ENCODE measurements around the gene ADGRA3. TPM values are rescaled to one million over a fixed set of nuclear protein-coding genes. Genes with fewer than 3 reads are reported as not detected.
"Not testable (repeated sequence)": the region's sequence is repeated elsewhere in the genome, so short reads cannot be mapped to it uniquely, and the experiment has no call there.

The ADGRA3 gene
- total RNA-seq, 2 experiments from 2014 or later = not detected

DNA sequence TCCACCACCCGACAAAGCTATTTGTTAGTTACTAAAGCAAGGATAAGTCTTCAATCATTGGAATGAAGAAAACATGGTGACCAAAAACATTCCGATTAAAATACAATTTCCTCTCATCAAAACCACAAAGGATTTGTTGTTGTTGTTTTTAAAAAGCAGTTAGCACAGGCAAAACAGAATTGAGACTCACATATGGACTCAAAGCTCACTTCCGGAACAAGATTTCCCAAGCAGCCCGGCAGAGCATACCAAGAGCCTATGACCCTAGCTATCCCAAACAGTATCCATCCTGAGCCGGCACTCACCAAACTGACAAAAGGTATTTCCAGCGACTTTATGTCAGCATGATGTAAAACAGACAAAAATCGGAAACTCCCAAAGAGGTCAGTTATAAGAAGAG lies 39.9 kb downstream of the ADGRA3 start:
- TF ChIP-seq EZH2phosphoT487 (IDR thresholded peaks at IDR 0.05; ENCODE audit: borderline replicate concordance, low read depth, low read length) = no peak
- TF ChIP-seq CTCF (conservative IDR thresholded peaks at IDR 0.05; ENCODE audit: low read length) = no peak
- ChIA-PET POLR2A (interaction anchor here (0.7 kb wide), 1 partner anchor 954 kb away, joined by 4 read pairs; no protein-coding TSS in a partner anchor), CTCF (ENCODE audit: unreplicated experiment) (no interaction called here)
- Histone ChIP-seq H3K36me3 (ENCODE audit: insufficient read depth, low read length) (no peaks in the 10 kb centered on the region), H3K4me2 (ENCODE audit: low read length) (no peak overlapping the region), H3K79me2 (ENCODE audit: insufficient read depth, low read depth, low read length) (no peaks in the 10 kb centered on the region), H3K9me2 (ENCODE audit: insufficient read depth, low read length) (no peaks in the 10 kb centered on the region), H3K9me3 (ENCODE audit: low read length) (no peaks in the 10 kb centered on the region), H3K4me1 (ENCODE audit: insufficient read depth, low read length, poor library complexity, severe bottlenecking) (no peaks in the 10 kb centered on the region), H4K20me1 (ENCODE audit: insufficient read depth, low read length) (no peaks in the 10 kb centered on the region), H3K27ac (ENCODE audit: low read depth, low read length, poor library complexity, severe bottlenecking) (no peak overlapping the region), H2AFZ (ENCODE audit: low read length) (no peak overlapping the region), H3K4me3 (ENCODE audit: low read depth, low read length, poor library complexity, severe bottlenecking) (no peak overlapping the region)
- intact Hi-C loops (cut with micrococcal nuclease; ENCODE audit: unreplicated experiment) = no loop called here
- BruUV-seq (replicated peaks) = no TSS peak
- no peak for DNase-seq (ENCODE audit: low spot score)

DNA sequence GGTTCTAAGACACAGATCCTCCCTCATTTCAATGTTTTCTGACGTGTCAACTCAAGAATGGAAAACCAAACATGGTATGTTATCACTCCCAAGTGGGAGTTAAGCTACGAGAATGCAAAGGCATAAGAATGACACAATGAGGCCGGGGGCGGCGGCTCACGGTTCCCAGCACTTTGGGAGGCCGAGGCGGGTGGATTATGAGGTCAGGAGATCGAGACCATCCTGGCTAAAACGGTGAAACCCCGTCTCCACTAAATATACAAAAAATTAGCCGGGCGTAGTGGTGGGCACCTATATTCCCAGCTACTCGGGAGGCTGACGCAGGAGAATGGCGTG lies 40.6 kb downstream of the ADGRA3 start:
- H3K27ac ChIP-seq (ENCODE audit: low read depth, low read length, poor library complexity, severe bottlenecking); H2AFZ ChIP-seq (ENCODE audit: low read length); H3K36me3 ChIP-seq (ENCODE audit: insufficient read depth, low read length); DNase-seq (ENCODE audit: low spot score); POLR2A ChIA-PET; CTCF ChIA-PET (ENCODE audit: unreplicated experiment); H3K9me3 ChIP-seq (ENCODE audit: low read length); H3K4me1 ChIP-seq (ENCODE audit: insufficient read depth, low read length, poor library complexity, severe bottlenecking); H3K4me3 ChIP-seq (ENCODE audit: low read depth, low read length, poor library complexity, severe bottlenecking); BruUV-seq (replicated peaks); H4K20me1 ChIP-seq (ENCODE audit: insufficient read depth, low read length); H3K4me2 ChIP-seq (ENCODE audit: low read length); intact Hi-C loops (cut with micrococcal nuclease; ENCODE audit: unreplicated experiment); H3K9me2 ChIP-seq (ENCODE audit: insufficient read depth, low read length); H3K79me2 ChIP-seq (ENCODE audit: insufficient read depth, low read depth, low read length): not testable (repeated sequence)

- Histone ChIP-seq H3K36me3 (ENCODE audit: insufficient read depth, low read length) (no peaks in the 10 kb centered on the region), H3K9me3 (ENCODE audit: low read length) (no peaks in the 10 kb centered on the region), H3K9me2 (ENCODE audit: insufficient read depth, low read length) (no peaks in the 10 kb centered on the region), H3K4me2 (ENCODE audit: low read length) (no peak overlapping the region), H3K79me2 (ENCODE audit: insufficient read depth, low read depth, low read length) (no peaks in the 10 kb centered on the region), H2AFZ (ENCODE audit: low read length) (no peak overlapping the region), H3K4me1 (ENCODE audit: insufficient read depth, low read length, poor library complexity, severe bottlenecking) (no peaks in the 10 kb centered on the region), H4K20me1 (ENCODE audit: insufficient read depth, low read length) (no peaks in the 10 kb centered on the region), H3K27ac (ENCODE audit: low read depth, low read length, poor library complexity, severe bottlenecking) (no peak overlapping the region), H3K4me3 (ENCODE audit: low read depth, low read length, poor library complexity, severe bottlenecking) (no peak overlapping the region)
- no peak for DNase-seq (ENCODE audit: low spot score)
- CTCF ChIA-PET (ENCODE audit: unreplicated experiment) = no interaction called here
- intact Hi-C loops (cut with micrococcal nuclease; ENCODE audit: unreplicated experiment) = no loop called here
- no TSS peak for BruUV-seq (replicated peaks)
- POLR2A ChIA-PET = no interaction called here
- TF ChIP-seq CTCF (conservative IDR thresholded peaks at IDR 0.05; ENCODE audit: low read length) = no peak
- no peak for TF ChIP-seq EZH2phosphoT487 (IDR thresholded peaks at IDR 0.05; ENCODE audit: borderline replicate concordance, low read depth, low read length)
Observed at GRCh38 chr4:22474636-22475310, 41.1 kb downstream of the ADGRA3 start.

All from OCI-LY7 (cell line).